Diencephalon (tissue), 1 donor: ENCODE results near the gene KRTAP5-5. TPM values are rescaled to one million over a fixed set of nuclear protein-coding genes. Genes with fewer than 3 reads are reported as not detected.

Source experiments
- total RNA-seq: library from RNA; depleted of rRNA; stranded (reverse); fragments of >200 nt; gene quantifications from one replicate; pipeline ENCODE4 v1.2.3, GENCODE V29; 2014

The KRTAP5-5 gene
- total RNA-seq = not detected

GRCh38 chr11:1629326-1630185 is at the start of gene KRTAP5-5:
KRTAP5-5 (plus strand) TSS chr11:1629775; CDS start chr11:1629841, 66 bp downstream.

DNA sequence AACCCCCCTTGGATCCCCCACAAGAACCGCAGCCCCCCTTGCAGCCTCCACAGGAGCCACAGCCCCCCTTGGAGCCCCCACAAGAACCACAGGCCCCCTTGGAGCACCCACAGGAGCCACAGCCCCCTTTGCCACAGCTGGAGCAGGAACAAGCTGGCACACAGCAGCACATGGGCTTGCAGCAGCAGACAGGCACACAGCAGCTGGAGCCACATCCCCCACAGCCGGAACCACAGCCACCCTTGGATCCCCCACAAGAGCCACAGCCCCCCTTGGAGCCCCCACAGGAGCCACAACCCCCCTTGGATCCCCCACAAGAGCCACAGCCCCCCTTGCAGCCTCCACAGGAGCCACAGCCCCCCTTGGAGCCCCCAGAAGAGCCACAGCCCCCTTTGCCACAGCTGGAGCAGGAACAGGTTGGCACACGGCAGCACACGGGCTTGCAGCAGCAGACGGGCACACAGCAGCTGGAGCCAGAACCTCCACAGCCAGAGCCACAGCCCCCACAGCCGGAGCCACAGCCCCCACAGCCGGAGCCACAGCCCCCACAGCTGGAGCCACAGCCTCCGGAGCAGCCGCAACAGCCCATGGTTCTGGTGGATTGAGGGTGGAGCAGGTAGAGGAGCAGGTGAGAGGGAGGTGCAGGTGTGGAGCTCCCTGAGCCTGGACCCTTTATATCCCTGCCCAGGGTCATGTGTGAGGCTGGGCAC is 44.8 kb upstream of the KRTAP5-5 start, which contains the start of gene KRTAP5-1:
Gene KRTAP5-1, minus strand, starts transcription at position 623 of the 710 bp plus-strand sequence. Its CDS starts 34 bp downstream, at position 589.

DNA sequence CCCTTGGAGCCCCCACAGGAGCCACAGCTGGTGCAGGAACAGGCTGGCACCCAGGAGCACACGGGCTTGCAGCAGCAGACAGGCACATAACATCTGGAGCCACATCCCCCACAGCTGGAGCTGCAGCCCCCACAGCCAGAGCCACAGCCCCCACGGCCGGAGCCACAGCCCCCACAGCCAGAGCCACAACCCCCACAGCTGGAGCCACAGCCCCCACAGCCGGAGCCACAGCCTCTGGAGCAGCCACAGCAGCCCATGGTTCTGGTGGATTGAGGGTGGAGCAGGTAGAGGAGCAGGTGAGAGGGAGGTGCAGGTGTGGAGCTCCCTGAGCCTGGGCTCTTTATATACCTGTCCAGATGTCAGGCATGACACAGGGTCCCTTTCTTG is 31.6 kb upstream of the KRTAP5-5 start, which contains the start of gene KRTAP5-2:
Gene KRTAP5-2, minus strand, starts transcription at position 301 of the 387 bp plus-strand sequence. Its CDS starts 44 bp downstream, at position 257.

GRCh38 chr11:1608363-1608762 is 21.2 kb upstream of the KRTAP5-5 start, which contains the start of gene KRTAP5-3:
KRTAP5-3 (minus strand) TSS chr11:1608463; CDS start chr11:1608385, 78 bp downstream.

GRCh38 chr11:1622086-1622485 is 7.5 kb upstream of the KRTAP5-5 start, which contains the start of gene KRTAP5-4:
KRTAP5-4 (minus strand) TSS chr11:1622138; CDS start chr11:1622093, 45 bp downstream.

Other genes with a start within 250 kb of the KRTAP5-5 start
- 43.1 TPM for gene BRSK2, start 239.8 kb upstream of the KRTAP5-5 start, total RNA-seq
- gene MOB2, start 143.0 kb upstream of the KRTAP5-5 start, total RNA-seq = 15.2 TPM
- gene DUSP8, start 57.5 kb upstream of the KRTAP5-5 start, total RNA-seq = 8.8 TPM
- gene KRTAP5-1, start 44.5 kb upstream of the KRTAP5-5 start, total RNA-seq = not detected
- gene KRTAP5-2, start 31.5 kb upstream of the KRTAP5-5 start, total RNA-seq = not detected
- gene KRTAP5-3, start 21.3 kb upstream of the KRTAP5-5 start, total RNA-seq = not detected
- gene KRTAP5-4, start 7.6 kb upstream of the KRTAP5-5 start, total RNA-seq = not detected
- not detected for gene KRTAP5-6, start 67.4 kb downstream of the KRTAP5-5 start, total RNA-seq
- 2.8 TPM for gene IFITM10, start 120.8 kb downstream of the KRTAP5-5 start, total RNA-seq
- 55.8 TPM for gene CTSD, start 134.2 kb downstream of the KRTAP5-5 start, total RNA-seq
- not detected for gene SYT8, start 205.2 kb downstream of the KRTAP5-5 start, total RNA-seq
- not detected for gene TNNI2, start 209.2 kb downstream of the KRTAP5-5 start, total RNA-seq
- 1.2 TPM for gene LSP1, start 223.3 kb downstream of the KRTAP5-5 start, total RNA-seq